ENCODE measurements around the gene SIPA1L2. TPM values are rescaled to one million over a fixed set of nuclear protein-coding genes. Genes with fewer than 3 reads are reported as not detected.
A peak's percentile ranks its signal among the peaks of the same experiment; 100 is the strongest.

SIPA1L2 gene
- total and polyA plus RNA-seq, 2 experiments from 2014 or later: 1.1 to 5.9 TPM

DNA sequence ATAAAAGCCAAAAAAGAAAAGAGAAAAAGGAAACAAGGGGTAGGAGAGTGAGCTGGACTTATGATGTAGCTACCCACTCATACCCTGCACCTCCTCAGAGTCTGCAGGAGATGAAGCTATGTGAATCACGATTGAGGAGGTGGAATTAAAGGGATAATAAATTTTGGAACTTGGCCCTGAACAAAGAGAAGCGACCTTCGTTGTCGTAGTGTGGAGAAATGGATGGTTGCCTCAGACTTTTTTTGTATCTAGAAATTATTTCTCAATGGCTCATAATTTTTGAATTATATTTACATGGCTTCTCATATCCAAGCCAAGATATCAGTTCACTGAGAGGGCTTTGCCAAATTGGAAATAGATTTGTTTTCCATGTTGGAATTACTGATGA is 37.8 kb upstream of the SIPA1L2 start:
- H3K27me3 ChIP-seq (replicated peaks; ENCODE audit: insufficient read depth): no peaks in the 10 kb centered on the region
- H3K27ac ChIP-seq: peak overlapping the region; percentile 23; the same call in 1 of the 2 replicates
- no peaks in the 10 kb centered on the region for H3K36me3 ChIP-seq (ENCODE audit: low read depth)
- TF ChIP-seq EZH2phosphoT487 (IDR thresholded peaks at IDR 0.05; ENCODE audit: insufficient read depth, low read depth) (no peak), EZH2 (IDR thresholded peaks at IDR 0.05; ENCODE audit: insufficient read depth, poor library complexity, severe bottlenecking) (no peak)
- peak overlapping the region; percentile 73 for H2AFZ ChIP-seq
- 1 to 5% methylated on average over 4 of the region's 4 CpGs for WGBS, 2 experiments (ENCODE audit: low coverage in 1 of 2, low lambda C conversion rate in 2 of 2, missing lambda C conversion rate in 2 of 2)
- peak overlapping the region; percentile 47 for H3K9ac ChIP-seq
- DNase-seq: peak; percentile 75
- no peaks in the 10 kb centered on the region for H3K79me2 ChIP-seq (ENCODE audit: insufficient read depth)
- peaks cover 9% of the 10 kb centered on the region for H3K4me1 ChIP-seq (ENCODE audit: insufficient read depth)
- H3K4me3 ChIP-seq: peak overlapping the region; percentile 68
- H3K4me2 ChIP-seq (ENCODE audit: unreplicated experiment): peak overlapping the region; percentile 79
- no peaks in the 10 kb centered on the region for H3K9me3 ChIP-seq (ENCODE audit: low read depth)
- H3K9me2 ChIP-seq (ENCODE audit: insufficient read depth): no peaks in the 10 kb centered on the region
- H3F3A ChIP-seq (ENCODE audit: insufficient read depth): peaks cover 18% of the 10 kb centered on the region
- in situ Hi-C loops (cut with MboI): no loop called here
- no peaks in the 10 kb centered on the region for H4K20me1 ChIP-seq (ENCODE audit: insufficient read depth)

DNA sequence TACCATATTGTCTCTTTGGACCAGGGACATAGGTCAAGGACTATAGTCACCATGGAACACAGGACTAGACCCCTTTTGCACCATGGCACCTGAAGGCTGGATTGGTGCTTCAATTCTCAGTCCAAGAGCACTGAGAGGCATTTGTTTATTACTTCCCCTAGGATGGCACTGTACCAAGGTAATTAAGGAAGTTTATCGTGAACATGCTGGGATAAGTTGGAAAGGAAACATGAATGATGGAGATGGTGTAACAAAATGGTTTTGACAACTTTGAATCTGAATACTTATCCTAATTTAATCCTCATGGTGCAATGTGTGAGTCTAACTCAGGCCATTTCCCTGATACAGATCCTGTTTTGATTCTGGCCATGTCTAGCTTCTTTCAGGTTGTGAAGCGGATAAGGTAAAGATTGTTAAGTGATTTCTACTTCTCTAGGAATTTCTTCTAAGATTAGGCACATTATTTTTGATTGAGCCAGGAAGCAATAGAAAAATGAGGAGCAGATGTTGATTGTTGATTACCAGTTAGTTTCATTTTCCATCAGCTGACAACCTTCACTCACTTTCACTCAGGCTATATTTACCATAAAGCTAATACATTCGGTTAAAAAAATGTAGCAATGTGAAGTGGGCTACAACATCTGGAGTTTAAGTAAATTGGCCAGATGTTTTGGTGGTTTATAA is 37.3 kb upstream of the SIPA1L2 start:
- Histone ChIP-seq H2AFZ (peak overlapping the region; percentile 73), H3K4me3 (peak overlapping the region; percentile 68), H3K4me1 (ENCODE audit: insufficient read depth) (peaks cover 9% of the 10 kb centered on the region), H3K36me3 (ENCODE audit: low read depth) (no peaks in the 10 kb centered on the region), H3K9ac (peak overlapping the region; percentile 47), H3K27me3 (replicated peaks; ENCODE audit: insufficient read depth) (no peaks in the 10 kb centered on the region), H3K9me2 (ENCODE audit: insufficient read depth) (no peaks in the 10 kb centered on the region), H3F3A (ENCODE audit: insufficient read depth) (peaks cover 18% of the 10 kb centered on the region), H3K79me2 (ENCODE audit: insufficient read depth) (no peaks in the 10 kb centered on the region), H3K27ac (peak overlapping the region; percentile 23; the same call in 1 of the 2 replicates), H4K20me1 (ENCODE audit: insufficient read depth) (no peaks in the 10 kb centered on the region), H3K4me2 (ENCODE audit: unreplicated experiment) (peak overlapping the region; percentile 79), H3K9me3 (ENCODE audit: low read depth) (no peaks in the 10 kb centered on the region)
- 3 to 4% methylated on average over 3 of the region's 3 CpGs for WGBS, 2 experiments (ENCODE audit: low coverage in 1 of 2, low lambda C conversion rate in 2 of 2, missing lambda C conversion rate in 2 of 2)
- in situ Hi-C loops (cut with MboI): no loop called here
- DNase-seq: no peak
- TF ChIP-seq EZH2 (IDR thresholded peaks at IDR 0.05; ENCODE audit: insufficient read depth, poor library complexity, severe bottlenecking) (no peak), EZH2phosphoT487 (IDR thresholded peaks at IDR 0.05; ENCODE audit: insufficient read depth, low read depth) (no peak)

DNA sequence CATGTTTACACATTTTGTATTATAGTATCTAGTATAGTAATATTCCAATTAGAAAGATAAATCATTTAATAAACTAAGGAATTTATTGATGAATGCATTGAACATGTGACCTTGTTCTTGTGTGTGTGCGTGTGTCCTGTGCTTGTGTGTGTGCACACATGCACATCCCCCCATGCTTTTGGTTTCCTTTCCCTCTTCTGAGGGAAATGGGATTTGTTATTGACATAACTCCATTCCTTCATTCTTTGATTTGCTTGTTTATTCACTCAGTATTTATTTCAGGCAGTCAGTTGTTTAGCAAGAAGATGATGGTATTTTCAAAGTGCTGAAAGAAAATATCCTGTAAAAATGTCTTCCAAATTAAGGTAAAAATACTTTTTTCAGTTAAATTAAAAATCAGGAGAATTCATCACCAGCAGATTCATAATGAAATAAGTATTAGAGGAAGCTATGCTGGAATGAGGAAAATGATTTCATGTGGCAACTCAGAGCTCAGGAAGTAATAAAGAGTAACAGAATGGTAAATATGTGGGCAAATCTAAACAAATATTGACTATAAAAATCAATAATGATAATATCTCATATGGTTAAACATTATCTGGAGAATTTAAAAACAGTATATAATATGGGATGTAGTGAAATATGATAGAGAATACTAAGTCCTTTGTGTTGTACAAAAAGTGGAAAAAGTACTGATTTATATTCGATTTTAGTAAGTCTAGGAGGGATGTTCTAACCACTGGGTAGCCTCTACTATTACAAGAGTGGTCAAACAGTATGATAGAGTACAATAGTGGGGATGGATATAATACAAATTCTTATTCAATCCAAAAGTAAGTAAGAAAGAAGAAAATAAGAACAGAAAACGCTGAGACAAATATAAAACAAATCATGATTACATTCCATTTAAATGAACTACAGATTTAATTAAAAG is 35.2 kb upstream of the SIPA1L2 start:
- TF ChIP-seq EZH2phosphoT487 (IDR thresholded peaks at IDR 0.05; ENCODE audit: insufficient read depth, low read depth) (no peak), EZH2 (IDR thresholded peaks at IDR 0.05; ENCODE audit: insufficient read depth, poor library complexity, severe bottlenecking) (no peak)
- no peak overlapping the region for H3K27ac ChIP-seq
- WGBS, 2 experiments (ENCODE audit: low coverage in 1 of 2, low lambda C conversion rate in 2 of 2, missing lambda C conversion rate in 2 of 2): 93 to 95% methylated on average over 3 of the region's 3 CpGs

DNA sequence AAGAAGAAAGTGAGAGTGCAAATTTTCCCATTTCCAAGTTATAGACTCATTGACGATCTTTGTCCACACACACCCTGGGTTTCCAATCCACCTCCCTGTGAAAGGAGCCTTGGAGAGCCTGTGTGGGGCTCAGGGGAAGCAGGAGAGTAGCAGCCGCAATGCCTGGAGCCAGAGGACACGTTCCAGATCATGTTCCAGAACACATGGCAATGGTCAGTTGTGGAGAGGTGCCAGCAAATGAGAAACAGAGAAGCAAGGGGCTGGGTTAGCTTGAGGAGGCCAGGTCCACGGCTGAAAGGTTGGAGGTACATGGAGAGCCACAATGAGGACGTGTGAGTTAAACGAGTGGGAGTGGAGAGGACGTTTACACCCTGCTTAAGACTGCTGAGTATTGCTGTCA is 33.0 kb upstream of the SIPA1L2 start:
- Histone ChIP-seq H3K9me3 (ENCODE audit: low read depth) (no peaks in the 10 kb centered on the region), H3K9me2 (ENCODE audit: insufficient read depth) (no peaks in the 10 kb centered on the region), H3K4me3 (no peak overlapping the region), H2AFZ (no peak overlapping the region), H4K20me1 (ENCODE audit: insufficient read depth) (no peaks in the 10 kb centered on the region), H3K4me1 (ENCODE audit: insufficient read depth) (peaks cover 9% of the 10 kb centered on the region), H3F3A (ENCODE audit: insufficient read depth) (peaks cover 11% of the 10 kb centered on the region), H3K9ac (no peak overlapping the region), H3K36me3 (ENCODE audit: low read depth) (no peaks in the 10 kb centered on the region), H3K4me2 (ENCODE audit: unreplicated experiment) (no peak overlapping the region), H3K27ac (no peak overlapping the region), H3K79me2 (ENCODE audit: insufficient read depth) (no peaks in the 10 kb centered on the region), H3K27me3 (replicated peaks; ENCODE audit: insufficient read depth) (no peaks in the 10 kb centered on the region)
- DNase-seq: no peak
- in situ Hi-C loops (cut with MboI): no loop called here
- 18 to 24% methylated on average over 7 of the region's 7 CpGs for WGBS, 2 experiments (ENCODE audit: low coverage in 1 of 2, low lambda C conversion rate in 2 of 2, missing lambda C conversion rate in 2 of 2)
- no peak for TF ChIP-seq EZH2phosphoT487 (IDR thresholded peaks at IDR 0.05; ENCODE audit: insufficient read depth, low read depth)

More for the DNA sequence above, 35.2 kb upstream of the SIPA1L2 start:
- peaks cover 9% of the 10 kb centered on the region for H3K4me1 ChIP-seq (ENCODE audit: insufficient read depth)
- H3K27me3 ChIP-seq (replicated peaks; ENCODE audit: insufficient read depth): no peaks in the 10 kb centered on the region
- H3K4me3 ChIP-seq: no peak overlapping the region
- H3K79me2 ChIP-seq (ENCODE audit: insufficient read depth): no peaks in the 10 kb centered on the region
- no peak for DNase-seq
- H4K20me1 ChIP-seq (ENCODE audit: insufficient read depth): no peaks in the 10 kb centered on the region
- H3K36me3 ChIP-seq (ENCODE audit: low read depth): no peaks in the 10 kb centered on the region
- H3K9ac ChIP-seq: no peak overlapping the region
- H3K9me3 ChIP-seq (ENCODE audit: low read depth): no peaks in the 10 kb centered on the region
- H3K9me2 ChIP-seq (ENCODE audit: insufficient read depth): no peaks in the 10 kb centered on the region
- H3K4me2 ChIP-seq (ENCODE audit: unreplicated experiment): no peak overlapping the region
- in situ Hi-C loops (cut with MboI): no loop called here
- no peak overlapping the region for H2AFZ ChIP-seq
- H3F3A ChIP-seq (ENCODE audit: insufficient read depth): peaks cover 18% of the 10 kb centered on the region

Data from GM23248 (cell line).